ENCODE results near the gene PIP5KL1.
A peak's percentile ranks its signal among the peaks of the same experiment; 100 is the strongest.

The PIP5KL1 gene

GRCh38 chr9:127947841-127948710 is 17.5 kb upstream of the PIP5KL1 start:
- DNase-seq (ENCODE audit: low read depth): no peak

DNA sequence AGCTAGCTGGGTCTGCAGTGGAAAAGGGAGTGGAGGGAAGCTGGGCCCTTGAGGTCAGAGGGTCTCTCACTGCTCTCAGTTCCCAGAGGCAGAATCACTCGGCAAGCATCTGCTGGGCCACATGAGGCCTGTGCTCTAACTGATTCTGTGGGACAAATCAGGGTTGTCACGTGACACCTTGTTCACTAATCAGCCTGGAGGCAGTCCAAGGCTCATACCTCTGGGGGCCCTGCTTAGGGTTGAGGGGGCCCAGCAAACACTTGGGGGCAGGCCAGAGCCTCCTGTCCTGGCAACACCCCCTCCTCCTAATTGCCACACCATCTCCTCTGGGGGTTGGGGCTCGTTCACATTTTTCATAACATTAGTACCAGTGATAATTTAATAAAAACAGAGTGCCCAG is 16.2 kb upstream of the PIP5KL1 start:
- DNase-seq (ENCODE audit: low read depth): no peak

GRCh38 chr9:127945942-127946341 is 15.4 kb upstream of the PIP5KL1 start:
- DNase-seq (ENCODE audit: low read depth): no peak

DNA sequence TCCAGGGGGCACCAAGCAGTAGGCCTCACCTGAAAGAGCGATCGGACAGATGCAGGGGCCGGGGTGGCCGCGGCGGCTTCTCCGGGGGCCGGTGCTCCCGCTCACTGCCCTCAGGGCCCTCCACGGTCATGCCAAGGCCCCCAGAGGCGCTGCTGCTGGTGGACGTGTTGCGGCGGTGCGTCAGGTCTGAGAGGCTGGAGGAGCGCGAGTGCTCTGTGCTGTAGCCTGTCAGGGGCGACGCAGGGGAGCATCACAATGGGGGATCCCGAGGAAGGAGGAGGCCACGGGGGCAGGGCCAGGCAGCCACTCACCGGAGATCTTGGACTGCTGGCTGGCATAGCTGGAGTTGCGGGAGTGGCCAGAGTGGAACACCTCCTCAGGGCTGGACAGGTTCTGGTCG is 14.8 kb upstream of the PIP5KL1 start:
- DNase-seq (ENCODE audit: low read depth): no peak

GRCh38 chr9:127944586-127945218 is 14.1 kb upstream of the PIP5KL1 start:
- DNase-seq (ENCODE audit: low read depth): no peak

DNA sequence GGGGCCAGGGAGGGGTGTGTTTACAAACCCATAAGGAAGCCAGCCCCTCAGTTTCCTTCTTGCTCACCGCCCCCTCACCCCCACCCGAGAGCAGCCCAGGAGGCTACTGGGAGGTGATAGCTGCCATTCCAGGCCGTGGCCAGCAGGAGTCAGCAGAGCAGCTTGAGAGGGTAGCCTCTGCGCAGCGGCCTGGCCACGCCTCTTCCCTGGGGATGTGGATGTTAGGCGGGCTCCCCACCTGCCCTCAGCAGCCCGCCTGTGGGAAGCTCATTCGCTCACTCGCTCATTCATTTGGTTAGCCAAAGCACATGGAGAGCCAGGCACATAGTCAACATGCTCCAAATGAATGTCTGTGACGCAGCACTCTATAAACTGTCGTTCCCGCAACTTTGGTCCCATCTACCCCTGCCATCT is 13.2 kb upstream of the PIP5KL1 start:
- DNase-seq (ENCODE audit: low read depth): peak; percentile 46

DNA sequence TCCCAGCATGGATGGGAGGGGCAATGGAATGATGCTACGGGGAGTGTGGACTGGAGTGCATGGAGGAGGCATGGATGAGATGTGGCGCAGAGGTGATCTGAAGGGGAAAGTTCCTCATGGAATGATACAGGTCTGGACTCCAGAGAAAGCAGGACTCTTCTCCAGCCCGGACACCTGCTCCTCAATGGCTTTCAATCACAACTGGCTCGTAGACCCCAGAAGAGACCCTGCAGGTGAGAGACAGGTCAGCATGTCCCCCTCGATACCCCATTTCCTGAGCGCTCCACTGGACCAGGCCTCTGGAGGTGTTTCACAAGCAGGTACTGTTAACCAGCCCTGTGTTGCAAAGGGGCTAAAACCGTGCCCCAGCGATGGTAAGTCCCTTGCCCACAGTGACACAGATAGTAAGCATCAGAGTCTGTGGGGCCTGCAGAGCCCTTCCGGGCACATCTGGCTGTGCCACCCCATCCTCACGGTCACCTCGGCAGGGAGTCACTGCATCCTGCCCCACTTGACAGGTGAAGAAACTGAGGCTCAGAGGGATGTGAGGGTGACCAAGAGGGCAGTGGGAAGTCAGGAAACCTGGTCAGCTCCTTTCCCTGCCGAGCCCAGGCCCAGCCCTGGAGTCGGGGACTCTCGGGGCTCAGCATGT is 12.6 kb upstream of the PIP5KL1 start:
- no peak for DNase-seq (ENCODE audit: low read depth)

DNA sequence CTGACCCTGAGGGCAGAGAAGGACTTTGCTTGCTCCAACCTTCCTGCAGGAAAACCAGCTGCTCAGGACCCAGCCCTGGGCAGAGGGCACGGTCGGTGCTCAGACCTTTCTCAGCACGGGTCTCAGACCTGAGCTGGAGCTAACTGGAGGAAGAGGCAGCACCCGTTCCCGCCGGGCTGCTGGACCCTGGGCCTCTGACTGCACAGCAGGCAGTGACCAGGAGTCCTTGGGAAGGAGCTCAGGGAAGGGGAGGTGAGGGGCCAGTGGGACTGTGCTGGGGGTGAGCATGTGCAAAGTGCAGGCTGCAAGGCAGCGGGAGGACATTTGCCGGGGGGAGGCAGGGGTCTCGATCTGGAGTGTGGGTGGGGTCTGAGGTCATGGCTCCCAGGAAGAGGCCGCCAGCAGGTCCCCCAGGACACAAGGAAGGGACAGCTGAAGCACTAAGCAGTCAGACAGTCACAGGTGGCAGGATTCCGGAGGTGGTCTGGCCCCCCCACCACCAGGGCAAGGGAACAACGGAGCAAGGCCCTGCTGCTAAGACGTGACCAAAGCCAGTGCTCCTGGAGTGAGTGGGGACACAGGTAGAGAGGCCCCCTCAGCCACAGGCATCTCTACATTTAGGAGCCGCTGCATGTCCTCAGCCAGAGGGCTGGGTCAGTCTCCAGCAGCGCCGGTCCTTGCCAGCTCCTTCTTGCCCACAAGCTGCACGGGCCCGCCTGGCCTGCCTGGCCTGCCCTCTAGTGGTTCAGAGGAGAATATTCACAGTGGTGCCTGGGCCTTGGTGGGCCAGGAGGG is 11.8 kb upstream of the PIP5KL1 start:
- DNase-seq (ENCODE audit: low read depth): no peak

- no peak for DNase-seq (ENCODE audit: low read depth)
Observed at GRCh38 chr9:127941961-127942215, 11.3 kb upstream of the PIP5KL1 start.

DNA sequence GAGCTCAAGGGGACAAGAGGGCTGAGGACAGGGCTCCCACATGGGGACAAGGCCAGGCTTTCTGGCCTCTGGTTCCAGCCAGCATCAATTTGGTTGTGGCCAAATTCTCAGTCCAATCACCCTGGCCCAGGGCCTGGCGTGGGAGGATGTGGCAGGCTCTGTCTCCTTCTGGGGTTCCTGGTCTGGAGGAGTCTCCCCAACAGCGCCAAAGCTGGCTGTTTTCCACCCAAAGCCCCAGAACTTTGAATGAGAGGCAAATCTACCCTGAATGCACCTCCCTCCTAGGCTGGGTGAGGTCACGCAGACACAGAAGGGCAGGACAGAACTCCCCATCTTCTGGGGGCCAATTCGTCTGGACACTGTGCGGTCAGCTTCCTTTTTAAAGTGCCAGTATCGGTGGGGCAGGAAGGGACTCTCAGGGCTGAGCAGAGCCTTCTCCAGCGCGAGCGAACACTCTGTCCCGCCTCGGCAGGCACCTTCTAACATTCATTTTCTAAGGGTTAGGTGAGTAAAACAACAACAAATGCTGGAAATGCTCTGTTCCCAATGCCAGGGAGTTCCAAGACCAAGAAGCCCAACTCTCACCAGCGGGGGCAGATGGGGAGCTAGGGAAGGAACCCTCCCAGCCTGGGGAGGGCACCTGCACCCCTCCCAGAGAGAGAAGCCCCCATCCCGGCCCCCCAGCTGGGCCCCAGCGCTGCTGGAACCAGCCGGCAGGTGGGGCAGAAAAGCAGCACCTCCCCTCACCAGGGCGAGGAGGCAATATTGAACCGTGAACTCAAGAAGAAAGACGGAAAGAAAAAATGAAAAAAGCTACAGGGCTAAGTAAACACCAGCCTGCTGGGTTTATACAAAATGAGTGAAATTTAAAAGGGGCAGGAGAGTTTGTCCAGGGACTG is 10.7 kb upstream of the PIP5KL1 start:
- DNase-seq (ENCODE audit: low read depth): no peak

DNA sequence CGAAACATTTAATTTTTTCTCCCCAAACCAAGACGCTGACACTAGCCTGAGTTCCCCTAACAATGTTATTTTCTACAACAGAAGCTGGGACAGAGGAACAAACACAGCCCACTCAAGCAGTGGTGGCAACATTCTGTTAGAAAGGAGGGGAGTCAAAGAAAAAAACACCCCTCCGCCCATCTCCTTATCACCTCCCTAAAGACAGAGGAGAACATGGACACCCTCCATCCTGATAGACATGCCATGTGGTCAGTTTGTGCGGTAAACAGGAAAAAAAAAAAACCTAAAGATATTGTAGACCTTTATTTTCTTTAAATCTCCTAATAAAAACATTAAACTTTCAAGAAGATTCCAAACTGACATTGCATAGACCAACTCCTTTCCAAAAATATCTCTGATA is 10.0 kb upstream of the PIP5KL1 start:
- DNase-seq (ENCODE audit: low read depth): no peak

- no peak for DNase-seq (ENCODE audit: low read depth)
Observed at GRCh38 chr9:127938298-127938690, 7.7 kb upstream of the PIP5KL1 start.

DNA sequence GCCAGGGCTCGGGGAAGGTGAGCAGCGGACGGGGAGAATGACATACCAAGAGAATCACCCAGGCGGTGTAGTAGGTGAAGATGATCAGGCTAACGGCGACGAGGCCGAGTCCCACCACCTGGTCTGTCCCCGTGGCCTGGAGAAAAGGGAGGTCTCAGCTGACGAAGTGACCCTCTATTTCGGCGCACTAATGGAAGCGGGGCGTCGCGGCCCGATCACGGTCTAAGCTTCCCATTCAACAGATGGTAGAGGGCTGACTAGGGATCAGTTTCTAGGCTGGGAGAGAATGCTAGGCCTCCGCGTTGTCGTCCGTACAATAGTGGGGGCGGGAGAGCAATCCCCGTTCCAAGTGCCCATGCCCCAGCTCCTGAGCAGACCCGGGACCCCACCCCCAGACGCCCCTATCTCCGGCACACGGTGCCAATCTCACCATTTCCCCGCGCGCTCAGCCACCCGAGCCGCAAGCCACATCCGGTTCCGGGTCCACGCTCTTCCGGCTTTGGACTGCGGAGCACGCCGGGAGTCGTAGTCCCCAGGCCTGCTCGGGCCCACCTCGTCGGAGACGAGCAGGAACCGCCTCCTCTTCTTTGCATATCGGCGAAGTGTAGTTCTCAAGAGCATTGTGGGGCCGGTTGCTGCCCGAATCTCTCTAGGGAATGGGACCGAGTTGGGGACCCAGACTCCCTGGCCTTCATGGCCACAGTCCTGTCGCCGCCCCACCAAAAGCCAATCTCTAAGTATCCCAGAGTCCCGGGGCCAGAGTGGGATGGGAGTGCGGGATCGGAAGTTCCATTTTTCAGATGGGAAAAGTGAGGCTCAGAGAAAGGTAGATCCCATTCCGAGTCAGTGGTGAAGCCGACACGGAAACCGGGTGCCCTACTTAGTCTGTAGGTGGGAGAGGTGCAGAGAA is 7.1 kb upstream of the PIP5KL1 start, which contains the start of gene DPM2:
Gene DPM2, minus strand, starts transcription at position 467 of the 910 bp plus-strand sequence. Its CDS starts 34 bp downstream, at position 433.
- peak; percentile 60 for DNase-seq (ENCODE audit: low read depth)

DNA sequence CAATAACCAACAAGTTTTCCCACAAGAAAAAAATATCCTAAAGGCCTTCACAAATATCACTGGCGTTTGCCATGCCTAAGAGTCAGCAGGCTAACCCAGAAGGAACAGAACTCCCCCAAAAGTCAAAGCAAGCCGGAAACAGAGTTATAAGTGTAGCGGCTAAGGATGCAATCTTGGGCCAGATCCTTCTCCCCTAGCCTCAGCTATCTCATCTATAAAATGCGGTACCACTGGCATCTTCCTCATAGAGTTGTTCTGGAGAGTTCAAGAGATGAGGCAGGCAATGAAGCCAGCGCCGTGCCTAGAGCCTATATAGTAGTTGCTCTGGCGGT is 6.4 kb upstream of the PIP5KL1 start:
- DNase-seq (ENCODE audit: low read depth): no peak

GRCh38 chr9:127936347-127936852 is 5.8 kb upstream of the PIP5KL1 start:
- no peak for DNase-seq (ENCODE audit: low read depth)

GRCh38 chr9:127935765-127936221 is 5.2 kb upstream of the PIP5KL1 start:
- DNase-seq (ENCODE audit: low read depth): no peak

- DNase-seq (ENCODE audit: low read depth): no peak
Observed at GRCh38 chr9:127934986-127935385, 4.4 kb upstream of the PIP5KL1 start.

DNA sequence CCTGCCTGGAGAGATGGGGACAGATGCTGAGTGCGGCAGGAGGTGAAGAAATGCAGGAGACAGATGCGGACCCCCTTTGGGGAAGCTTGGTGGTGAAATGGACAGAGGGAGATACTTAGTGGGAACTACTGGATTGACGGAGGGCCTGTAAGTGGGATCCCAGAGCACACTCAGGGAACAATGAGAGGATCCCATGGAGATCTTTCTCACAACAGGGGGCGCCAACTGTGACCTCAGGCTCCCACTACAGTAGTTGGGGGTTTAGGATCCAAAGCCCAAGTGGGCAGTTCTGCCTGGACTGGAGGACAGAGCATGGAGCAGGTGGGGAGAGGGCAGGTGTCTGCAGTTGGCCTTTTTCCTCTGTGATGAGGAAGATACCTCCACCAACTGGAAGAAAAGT is 3.7 kb upstream of the PIP5KL1 start:
- no peak for DNase-seq (ENCODE audit: low read depth)

DNA sequence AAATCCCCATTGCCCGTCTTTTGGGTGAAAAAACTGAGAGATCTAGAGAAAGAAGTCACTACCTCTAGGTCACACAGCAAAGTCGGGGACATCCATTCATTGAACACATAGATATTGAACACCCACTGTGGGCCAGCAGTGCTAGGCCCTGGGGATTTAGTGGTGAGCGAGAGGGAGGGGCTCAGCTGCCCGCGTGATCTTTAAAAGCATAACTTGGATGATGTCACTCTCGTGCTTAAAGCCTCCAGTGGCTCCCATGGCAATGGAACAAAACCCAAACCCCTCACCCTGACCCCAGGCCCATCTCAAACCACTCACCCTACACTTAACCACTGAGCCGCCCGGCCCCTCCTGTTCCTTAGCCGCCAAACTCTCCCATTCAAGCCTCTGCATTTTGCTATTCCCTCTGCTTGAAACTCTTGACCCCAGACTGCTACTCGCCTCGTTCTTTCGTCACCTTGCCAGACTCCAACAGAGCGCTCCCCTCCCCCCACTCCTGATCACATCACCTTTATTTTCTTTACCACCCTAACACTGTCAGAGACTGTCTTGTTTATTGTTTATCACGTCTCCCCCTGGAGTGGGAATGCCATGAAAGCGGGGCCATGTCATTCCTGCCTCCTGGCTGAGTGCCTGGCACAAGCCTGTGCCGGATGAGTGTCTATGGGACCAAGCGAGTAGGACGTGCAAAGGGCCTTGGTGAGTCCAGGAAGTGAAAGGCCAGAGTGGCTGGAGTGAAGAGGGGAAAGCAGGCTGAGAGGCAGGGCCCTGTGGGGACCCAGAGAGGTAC is 710 bp upstream of the PIP5KL1 start:
- no peak for DNase-seq (ENCODE audit: low read depth)

Measured in GM04504 (cell line).